Measurements from ENCODE around the gene AUNIP. TPM values are rescaled to one million over a fixed set of nuclear protein-coding genes. Genes with fewer than 3 reads are reported as not detected.

AUNIP gene
- total RNA-seq, 1 experiment from 2014 or later: 17.6 TPM

DNA sequence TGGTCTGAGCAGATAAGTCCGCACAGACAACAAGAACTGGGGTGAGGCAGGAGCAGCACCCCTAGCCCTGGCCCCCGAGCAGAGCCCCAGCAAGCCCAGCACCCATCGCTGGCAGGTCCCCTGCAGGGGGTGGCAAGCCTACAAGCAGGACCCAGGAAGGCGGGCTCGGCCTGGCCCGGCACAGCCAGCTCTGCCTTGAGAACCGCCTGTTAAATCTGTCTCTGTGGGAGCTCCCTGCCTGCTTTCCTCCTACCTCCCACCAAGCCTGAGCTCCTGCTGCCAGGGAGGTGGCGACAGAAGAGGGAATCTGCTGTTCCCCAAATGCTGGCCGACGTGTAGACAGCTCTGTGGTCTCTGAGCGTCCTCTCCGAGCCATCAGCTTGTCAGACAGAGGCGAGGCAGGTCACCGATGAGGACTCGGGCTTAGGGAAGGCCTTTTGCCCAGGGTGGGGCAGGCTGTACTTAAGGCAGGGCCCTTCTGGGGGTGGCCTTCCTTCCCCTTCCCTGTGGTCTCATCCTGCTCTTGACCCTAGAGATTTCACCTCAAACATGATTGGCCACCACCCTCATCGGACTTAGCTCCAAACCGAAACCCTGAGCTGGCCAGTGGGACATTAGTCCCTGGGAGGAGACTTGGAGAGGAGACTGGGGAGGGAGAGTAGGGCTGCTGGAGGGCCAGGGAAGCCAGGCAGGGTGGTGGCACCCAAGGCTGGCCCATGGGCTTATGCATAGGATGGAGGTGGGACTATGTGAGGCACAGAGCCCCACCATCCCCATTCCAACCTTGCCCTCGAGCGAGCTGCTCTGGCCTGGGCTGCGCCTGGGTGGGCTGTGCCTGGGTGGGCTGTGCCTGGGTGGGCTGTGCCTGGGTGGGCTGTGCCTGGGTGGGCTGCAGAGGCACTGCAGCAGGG lies 51.5 kb downstream of the AUNIP start:
- ATAC-seq: no peak
- H3K36me3 ChIP-seq (ENCODE audit: low read depth, low read length): no peaks in the 10 kb centered on the region; the same call in 1 of the 2 replicates
- CTCF ChIA-PET: interaction anchor here (0.6 kb wide), 1 partner anchor 199 kb away, joined by 6 read pairs; no protein-coding TSS in a partner anchor

GRCh38 chr1:25806418-25806817 lies 52.8 kb downstream of the AUNIP start:
- H3K4me2 ChIP-seq (ENCODE audit: low read length): no peak overlapping the region
- H2AFZ ChIP-seq (ENCODE audit: low read length): no peak overlapping the region
- H3K9me2 ChIP-seq (replicated peaks; ENCODE audit: low read length): no peaks in the 10 kb centered on the region
- no peak for ATAC-seq
- no peak overlapping the region for H3K9ac ChIP-seq (ENCODE audit: low read length)
- ChIA-PET POLR2A (ENCODE audit: unreplicated experiment) (no interaction called here), CTCF (no interaction called here)
- BruUV-seq (replicated peaks): no TSS peak
- H3F3A ChIP-seq (ENCODE audit: low read length, unreplicated experiment): no peaks in the 10 kb centered on the region
- 0 out of 2 replicates have a peak, but pooled peaks cover 2% of the 10 kb centered on the region for H3K4me1 ChIP-seq (ENCODE audit: insufficient read depth, low read length)
- H3K27me3 ChIP-seq (ENCODE audit: low read length): no peaks in the 10 kb centered on the region
- intact Hi-C loops (cut with micrococcal nuclease): no loop called here
- H3K36me3 ChIP-seq (ENCODE audit: low read depth, low read length): no peaks in the 10 kb centered on the region; the same call in 1 of the 2 replicates
- no peaks in the 10 kb centered on the region for H3K79me2 ChIP-seq (ENCODE audit: low read length)
- no peak overlapping the region for H3K4me3 ChIP-seq (ENCODE audit: low read length)
- DNase-seq: no peak
- H3K9me3 ChIP-seq (ENCODE audit: low read length): no peaks in the 10 kb centered on the region
- no peak overlapping the region for H3K27ac ChIP-seq (ENCODE audit: low read length)
- no peaks in the 10 kb centered on the region for H4K20me1 ChIP-seq (ENCODE audit: low read length)
- TF ChIP-seq EZH2phosphoT487 (IDR thresholded peaks at IDR 0.05; ENCODE audit: borderline replicate concordance, low read length) (no peak), EZH2 (IDR thresholded peaks at IDR 0.05; ENCODE audit: low read length, unreplicated experiment) (no peak)
- TF ChIP-seq, protein P1, sequence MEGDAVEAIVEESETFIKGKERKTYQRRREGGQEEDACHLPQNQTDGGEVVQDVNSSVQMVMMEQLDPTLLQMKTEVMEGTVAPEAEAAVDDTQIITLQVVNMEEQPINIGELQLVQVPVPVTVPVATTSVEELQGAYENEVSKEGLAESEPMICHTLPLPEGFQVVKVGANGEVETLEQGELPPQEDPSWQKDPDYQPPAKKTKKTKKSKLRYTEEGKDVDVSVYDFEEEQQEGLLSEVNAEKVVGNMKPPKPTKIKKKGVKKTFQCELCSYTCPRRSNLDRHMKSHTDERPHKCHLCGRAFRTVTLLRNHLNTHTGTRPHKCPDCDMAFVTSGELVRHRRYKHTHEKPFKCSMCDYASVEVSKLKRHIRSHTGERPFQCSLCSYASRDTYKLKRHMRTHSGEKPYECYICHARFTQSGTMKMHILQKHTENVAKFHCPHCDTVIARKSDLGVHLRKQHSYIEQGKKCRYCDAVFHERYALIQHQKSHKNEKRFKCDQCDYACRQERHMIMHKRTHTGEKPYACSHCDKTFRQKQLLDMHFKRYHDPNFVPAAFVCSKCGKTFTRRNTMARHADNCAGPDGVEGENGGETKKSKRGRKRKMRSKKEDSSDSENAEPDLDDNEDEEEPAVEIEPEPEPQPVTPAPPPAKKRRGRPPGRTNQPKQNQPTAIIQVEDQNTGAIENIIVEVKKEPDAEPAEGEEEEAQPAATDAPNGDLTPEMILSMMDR (conservative IDR thresholded peaks at IDR 0.05; ENCODE audit: low read depth, low read length): no peak

More for the DNA sequence above, 51.5 kb downstream of the AUNIP start:
- DNase-seq: no peak
- no peaks in the 10 kb centered on the region for H3K27me3 ChIP-seq (ENCODE audit: low read length)
- no peaks in the 10 kb centered on the region for H3F3A ChIP-seq (ENCODE audit: low read length, unreplicated experiment)
- H3K9me2 ChIP-seq (replicated peaks; ENCODE audit: low read length): no peaks in the 10 kb centered on the region
- H3K9ac ChIP-seq (ENCODE audit: low read length): no peak overlapping the region
- intact Hi-C loops (cut with micrococcal nuclease): no loop called here
- TF ChIP-seq EZH2phosphoT487 (IDR thresholded peaks at IDR 0.05; ENCODE audit: borderline replicate concordance, low read length): no peak
- no peak for TF ChIP-seq EZH2 (IDR thresholded peaks at IDR 0.05; ENCODE audit: low read length, unreplicated experiment)
- TF ChIP-seq, protein P1 (conservative IDR thresholded peaks at IDR 0.05; ENCODE audit: low read depth, low read length): no peak
- H3K4me1 ChIP-seq (ENCODE audit: insufficient read depth, low read length): 0 out of 2 replicates have a peak, but pooled peaks cover 2% of the 10 kb centered on the region
- H3K79me2 ChIP-seq (ENCODE audit: low read length): no peaks in the 10 kb centered on the region
- H3K27ac ChIP-seq (ENCODE audit: low read length): no peak overlapping the region
- H4K20me1 ChIP-seq (ENCODE audit: low read length): no peaks in the 10 kb centered on the region
- POLR2A ChIA-PET (ENCODE audit: unreplicated experiment): no interaction called here
- no peak overlapping the region for H3K4me2 ChIP-seq (ENCODE audit: low read length)
- no peak overlapping the region for H3K4me3 ChIP-seq (ENCODE audit: low read length)
- no TSS peak for BruUV-seq (replicated peaks)
- H3K9me3 ChIP-seq (ENCODE audit: low read length): no peaks in the 10 kb centered on the region
- H2AFZ ChIP-seq (ENCODE audit: low read length): no peak overlapping the region

GRCh38 chr1:25805863-25806225 lies 53.4 kb downstream of the AUNIP start:
- Histone ChIP-seq H4K20me1 (ENCODE audit: low read length) (no peaks in the 10 kb centered on the region), H3K4me1 (ENCODE audit: insufficient read depth, low read length) (peaks cover 2% of the 10 kb centered on the region; the same call in 1 of the 2 replicates), H2AFZ (ENCODE audit: low read length) (no peak overlapping the region), H3K4me2 (ENCODE audit: low read length) (no peak overlapping the region), H3K9me3 (ENCODE audit: low read length) (no peaks in the 10 kb centered on the region), H3K36me3 (ENCODE audit: low read depth, low read length) (no peaks in the 10 kb centered on the region), H3K4me3 (ENCODE audit: low read length) (no peak overlapping the region), H3K9me2 (replicated peaks; ENCODE audit: low read length) (no peaks in the 10 kb centered on the region), H3K27me3 (ENCODE audit: low read length) (no peaks in the 10 kb centered on the region), H3F3A (ENCODE audit: low read length, unreplicated experiment) (no peaks in the 10 kb centered on the region), H3K79me2 (ENCODE audit: low read length) (peaks cover 2% of the 10 kb centered on the region; the same call in 1 of the 2 replicates), H3K9ac (ENCODE audit: low read length) (no peak overlapping the region), H3K27ac (ENCODE audit: low read length) (no peak overlapping the region)
- DNase-seq: no peak
- intact Hi-C loops (cut with micrococcal nuclease): no loop called here
- no peak; the same call in 1 of the 2 replicates for ATAC-seq
- CTCF ChIA-PET: no interaction called here
- TF ChIP-seq, protein P1 (conservative IDR thresholded peaks at IDR 0.05; ENCODE audit: low read depth, low read length): no peak
- no peak for TF ChIP-seq EZH2 (IDR thresholded peaks at IDR 0.05; ENCODE audit: low read length, unreplicated experiment)
- TF ChIP-seq EZH2phosphoT487 (IDR thresholded peaks at IDR 0.05; ENCODE audit: borderline replicate concordance, low read length): no peak
- BruUV-seq (replicated peaks): no TSS peak
- POLR2A ChIA-PET (ENCODE audit: unreplicated experiment): no interaction called here
